H4 (cell line): ENCODE measurements around the gene DBNL. TPM values are rescaled to one million over a fixed set of nuclear protein-coding genes. Genes with fewer than 3 reads are reported as not detected.

ENCODE experiments used
- DNase-seq: peaks from one replicate; pipeline ENCODE4 v3.0.0-alpha.2; 2015; ENCODE audit warnings: low spot score
- total RNA-seq: library from RNA; depleted of rRNA; stranded (reverse); fragments of >200 nt; shearing (Covaris generic); gene quantifications from 2 replicates; pipeline ENCODE4 v1.2.3, GENCODE V29; 2014; rRNA removed

The DBNL gene
- total RNA-seq, 1 experiment from 2014 or later = 183 TPM

- DNase-seq = no peak
Measured at GRCh38 chr7:44109991-44110390, 65.5 kb downstream of the DBNL start.

DNA sequence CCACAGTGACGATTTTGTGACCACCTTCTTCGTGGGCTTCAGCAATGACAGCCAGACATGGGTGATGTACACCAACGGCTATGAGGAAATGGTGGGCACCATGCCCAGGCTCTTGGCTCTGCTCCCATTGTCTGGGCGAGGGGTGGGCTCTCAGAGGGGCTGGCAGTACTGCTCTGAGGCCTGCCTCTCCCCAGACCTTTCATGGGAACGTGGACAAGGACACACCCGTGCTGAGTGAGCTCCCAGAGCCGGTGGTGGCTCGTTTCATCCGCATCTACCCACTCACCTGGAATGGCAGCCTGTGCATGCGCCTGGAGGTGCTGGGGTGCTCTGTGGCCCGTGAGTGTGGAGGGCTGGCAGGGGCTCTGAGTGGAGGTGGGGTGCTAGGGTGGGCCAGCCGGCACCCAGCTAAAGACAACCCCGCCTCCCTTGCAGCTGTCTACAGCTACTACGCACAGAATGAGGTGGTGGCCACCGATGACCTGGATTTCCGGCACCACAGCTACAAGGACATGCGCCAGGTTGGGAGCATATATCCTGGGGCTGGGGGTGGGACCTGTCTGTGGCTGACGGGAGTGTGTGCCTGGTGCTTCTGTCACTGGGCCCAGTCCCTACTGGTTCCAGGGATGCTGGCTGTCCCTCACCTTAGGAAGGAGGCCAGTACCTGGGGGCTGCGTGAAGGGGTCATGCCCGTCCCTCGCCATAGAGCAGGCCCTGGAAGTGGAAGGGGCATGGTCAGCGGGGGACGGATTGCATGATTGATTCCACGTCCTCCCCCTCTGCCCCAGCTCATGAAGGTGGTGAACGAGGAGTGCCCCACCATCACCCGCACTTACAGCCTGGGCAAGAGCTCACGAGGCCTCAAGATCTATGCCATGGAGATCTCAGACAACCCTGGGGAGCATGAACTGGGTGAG is 66.5 kb downstream of the DBNL start:
- DNase-seq = no peak

Other genes starting within 250 kb of the DBNL start
- gene MRPS24, start 175.2 kb upstream of the DBNL start, total RNA-seq = 308 and 368 TPM in 2 replicates
- gene URGCP, start 138.1 kb upstream of the DBNL start, total RNA-seq = 32.1 and 40.9 TPM in 2 replicates
- 34.0 and 35.7 TPM in 2 replicates for gene UBE2D4, start 118.3 kb upstream of the DBNL start, total RNA-seq
- not detected in 2 replicates for gene SPDYE1, start 46.8 kb upstream of the DBNL start, total RNA-seq
- not detected in 2 replicates for gene PGAM2, start 20.9 kb downstream of the DBNL start, total RNA-seq
- gene POLM, start 37.8 kb downstream of the DBNL start, total RNA-seq = 7.4 and 7.7 TPM in 2 replicates
- 0.06 TPM in 1 of 2 replicates, not detected in the other for gene AEBP1, start 59.6 kb downstream of the DBNL start, total RNA-seq
- gene POLD2, start 78.8 kb downstream of the DBNL start, total RNA-seq = 185 and 198 TPM in 2 replicates
- gene MYL7, start 96.6 kb downstream of the DBNL start, total RNA-seq = not detected in 2 replicates
- not detected in 2 replicates for gene GCK, start 144.7 kb downstream of the DBNL start, total RNA-seq
- gene YKT6, start 156.3 kb downstream of the DBNL start, total RNA-seq = 132 and 136 TPM in 2 replicates